NCI-H82 (cell line): Measurements from ENCODE around the gene ADAMTS7.

ENCODE experiments used
- DNase-seq: peaks from one replicate; lab custom pipeline; 2025; lab: John Stamatoyannopoulos, UW

ADAMTS7 gene

GRCh38 chr15:78726870-78727551, 84.3 kb downstream of the ADAMTS7 start:
- DNase-seq: peak; percentile 87

- DNase-seq: peak; percentile 34
These were observed 91.3 kb downstream of the ADAMTS7 start for GRCh38 chr15:78719819-78720450.

- no peak for DNase-seq
These were observed 92.4 kb downstream of the ADAMTS7 start for GRCh38 chr15:78718837-78719236.

DNA sequence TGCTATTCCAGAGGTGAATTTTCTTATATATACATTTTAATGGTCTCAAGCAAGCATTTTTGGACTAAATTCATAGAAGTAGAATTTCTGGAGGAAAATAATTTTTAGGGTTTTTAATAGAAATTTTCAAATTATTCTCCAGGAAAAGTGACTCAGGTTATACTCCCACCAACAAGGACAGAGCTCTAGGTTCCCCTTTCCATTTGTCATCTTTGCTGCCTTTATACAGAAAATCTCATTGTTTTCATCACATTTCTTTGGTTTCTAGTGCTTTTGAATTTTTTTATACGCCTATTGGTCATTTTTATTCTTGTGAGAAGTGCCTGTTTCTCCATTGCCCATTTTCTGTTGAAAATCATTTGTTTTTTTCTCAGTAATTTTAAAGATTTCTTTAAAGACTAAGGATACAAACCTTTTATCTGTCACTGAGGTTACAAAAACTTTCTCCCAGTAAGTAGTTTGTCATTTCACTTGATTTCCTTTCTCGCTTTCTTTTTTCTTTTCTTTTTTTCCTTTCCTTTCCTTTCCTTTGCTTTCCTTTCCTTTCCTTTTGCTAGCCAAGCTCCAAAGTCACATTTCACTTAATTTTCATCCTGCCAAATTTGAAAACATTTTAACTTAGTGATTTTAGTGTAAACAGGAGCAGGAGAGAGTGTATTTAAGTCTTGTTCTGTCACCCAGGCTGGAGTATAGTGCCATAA, 93.2 kb downstream of the ADAMTS7 start:
- DNase-seq: no peak

DNA sequence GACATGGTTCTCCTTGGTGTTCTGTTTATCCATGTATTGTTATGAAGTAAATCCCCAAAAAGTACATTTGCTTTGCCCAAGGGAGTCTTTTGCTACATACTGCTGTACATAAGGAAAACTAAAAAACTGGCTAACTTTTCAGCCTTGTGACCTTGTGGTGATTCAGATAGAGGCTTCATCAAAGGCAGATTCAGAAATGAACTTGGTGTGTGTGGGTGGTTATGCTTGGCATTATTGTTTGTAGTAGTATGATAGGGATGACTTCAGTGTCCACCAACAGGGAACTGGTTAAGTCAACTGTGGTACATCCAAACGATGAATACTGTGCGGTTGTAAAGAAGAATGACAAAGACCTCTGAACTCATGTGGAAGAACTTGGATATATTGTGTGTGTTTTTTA, 94.6 kb downstream of the ADAMTS7 start:
- no peak for DNase-seq

DNA sequence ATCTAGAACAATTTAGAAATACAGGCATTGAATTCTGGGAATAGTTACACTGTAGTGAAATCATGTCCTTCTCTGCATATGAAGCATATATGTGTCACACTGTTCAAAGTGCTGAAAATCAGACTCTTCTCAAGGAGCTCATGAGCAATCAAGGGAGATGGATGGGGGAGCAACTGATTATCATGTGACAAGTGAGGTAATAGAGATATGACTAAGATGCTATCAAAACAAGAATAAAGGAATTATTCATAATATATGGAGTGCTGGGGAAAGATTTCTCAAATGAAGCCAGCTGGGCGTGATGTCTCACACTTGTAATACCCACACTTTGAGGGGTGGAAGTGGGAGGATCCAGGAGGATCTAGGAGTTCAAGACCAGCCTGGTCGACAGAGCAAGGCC, 95.3 kb downstream of the ADAMTS7 start:
- DNase-seq: no peak

DNA sequence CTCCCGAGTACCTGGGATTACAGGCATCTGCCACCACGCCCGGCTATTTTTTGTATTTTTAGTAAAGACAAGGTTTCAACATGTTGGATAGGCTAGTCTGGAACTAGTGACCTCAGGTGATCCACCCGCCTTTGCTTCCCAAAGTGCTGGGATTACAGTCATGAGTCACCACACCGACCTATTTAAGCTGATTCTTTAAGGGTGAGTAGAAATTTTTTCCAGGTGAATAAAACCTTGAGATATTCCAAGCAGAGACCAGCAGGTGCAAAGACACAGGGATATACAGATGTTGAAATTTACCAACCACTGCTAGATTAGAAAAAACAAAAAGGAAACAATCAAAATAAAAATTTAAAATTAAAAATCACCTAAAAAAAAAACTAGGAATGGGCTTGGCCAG, 95.8 kb downstream of the ADAMTS7 start:
- DNase-seq: no peak

DNA sequence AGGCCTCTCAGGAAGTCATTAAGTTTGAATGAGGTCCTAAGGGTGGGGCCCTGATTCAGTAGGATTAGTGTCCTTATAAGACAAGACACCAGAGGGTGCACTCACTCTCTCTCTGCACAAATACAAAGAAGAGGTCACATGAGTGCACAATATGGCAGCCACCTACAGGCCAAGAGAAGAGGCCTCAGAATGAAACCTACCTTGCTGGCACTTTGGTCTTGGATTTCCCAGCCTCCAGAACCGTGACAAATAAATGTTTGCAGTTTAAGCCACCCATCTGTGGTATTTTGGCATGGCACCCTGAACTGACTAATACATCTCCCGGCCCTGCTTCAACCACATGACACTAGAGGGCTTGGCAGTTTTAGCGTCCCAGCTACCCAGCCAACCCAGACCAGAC, 96.4 kb downstream of the ADAMTS7 start:
- DNase-seq: peak; percentile 55

GRCh38 chr15:78712797-78713515, 98.3 kb downstream of the ADAMTS7 start:
- peak; percentile 54 for DNase-seq

DNA sequence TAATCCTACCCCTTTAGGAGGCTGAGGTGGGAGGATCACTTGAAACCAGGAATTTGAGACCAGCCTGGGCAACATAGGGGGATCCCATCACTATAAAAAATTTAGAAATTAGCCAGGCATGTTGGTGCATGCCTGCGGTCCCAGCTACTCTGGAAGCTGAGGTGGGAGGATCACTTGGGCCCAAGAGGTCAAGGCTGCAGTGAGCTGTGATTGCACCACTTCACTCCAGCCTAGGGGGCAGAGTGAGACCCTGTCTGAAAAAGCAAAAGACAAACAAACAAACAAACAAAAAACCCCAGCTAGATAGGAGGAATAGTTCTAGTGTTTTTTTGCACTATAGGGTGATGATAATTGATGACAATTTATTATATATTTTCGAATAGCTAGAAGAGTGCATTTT, 99.6 kb downstream of the ADAMTS7 start:
- no peak for DNase-seq

- DNase-seq: peak; percentile 86
These were observed 101.9 kb downstream of the ADAMTS7 start for GRCh38 chr15:78709263-78709882.
